GM12874 (cell line): ENCODE data around the gene DLGAP1.

Experiments
- CTCF ChIP-seq: IDR thresholded peaks from 2 replicates; pipeline ENCODE4 v1.5.1; 2011; ENCODE audit warnings: low read depth, mild to moderate bottlenecking, control low read depth, low read length, moderate library complexity; ENCODE audit not compliant: insufficient read depth

Gene DLGAP1

GRCh38 chr18:3480827-3481573 is 974.1 kb downstream of the DLGAP1 start:
- no peak for TF ChIP-seq CTCF

DNA sequence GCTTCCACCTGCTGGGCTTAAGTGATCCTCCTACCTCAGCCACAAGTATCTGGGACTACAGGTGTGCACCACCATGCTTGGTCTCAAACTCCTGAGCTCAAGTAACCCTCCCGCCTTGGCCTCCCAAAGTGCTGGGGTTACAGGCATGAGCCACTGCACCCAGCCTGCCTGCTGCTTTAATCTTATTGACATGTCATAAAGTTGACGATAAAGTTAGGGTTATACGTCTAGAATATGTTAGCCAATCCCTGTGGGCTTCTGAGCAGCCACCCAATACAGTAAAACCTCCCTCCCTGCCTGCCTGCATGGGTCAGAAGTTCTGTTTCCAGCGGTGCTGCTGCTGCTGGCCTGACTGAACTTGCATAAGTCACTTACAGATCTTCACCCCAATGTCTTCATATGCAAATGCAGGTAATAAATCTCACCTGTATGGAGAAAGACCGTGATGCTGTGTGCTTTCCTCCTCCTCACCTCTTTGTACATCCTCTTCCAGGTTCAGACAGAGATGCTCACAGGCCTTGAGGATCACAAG is 975.1 kb downstream of the DLGAP1 start:
- no peak for TF ChIP-seq CTCF

DNA sequence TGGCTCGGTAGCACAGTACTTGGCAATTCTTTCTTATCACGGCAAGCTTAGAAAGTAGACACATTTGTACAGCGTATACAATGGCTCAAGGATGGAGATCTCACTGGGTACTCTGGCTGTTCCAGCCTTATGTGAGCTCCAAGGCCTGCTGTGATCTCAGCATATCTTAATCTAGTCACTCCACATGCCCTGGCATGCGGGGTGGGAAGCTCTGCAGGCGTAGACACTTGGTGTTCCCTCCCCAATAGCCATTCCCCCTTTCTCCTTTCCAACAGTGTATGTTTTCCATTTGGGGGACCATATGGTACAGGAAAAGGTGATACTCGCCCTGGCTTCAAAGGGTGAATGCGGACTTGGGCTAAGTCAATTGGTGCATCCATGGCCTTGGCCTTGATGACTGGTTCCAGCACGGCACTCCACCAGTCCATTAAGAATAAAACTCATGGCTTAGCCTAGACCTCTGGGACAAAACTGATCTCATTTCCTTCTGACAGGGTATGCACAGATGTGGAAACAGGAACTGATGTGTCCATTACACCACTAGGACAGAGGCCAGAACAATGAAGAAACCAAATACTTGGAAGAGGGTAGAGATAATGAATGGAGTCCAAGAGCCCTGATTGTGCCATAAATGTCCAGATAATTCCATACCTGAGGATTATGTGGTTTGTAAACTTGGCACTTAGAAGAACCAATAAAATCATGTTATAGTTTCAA is 976.7 kb downstream of the DLGAP1 start:
- TF ChIP-seq CTCF: no peak

DNA sequence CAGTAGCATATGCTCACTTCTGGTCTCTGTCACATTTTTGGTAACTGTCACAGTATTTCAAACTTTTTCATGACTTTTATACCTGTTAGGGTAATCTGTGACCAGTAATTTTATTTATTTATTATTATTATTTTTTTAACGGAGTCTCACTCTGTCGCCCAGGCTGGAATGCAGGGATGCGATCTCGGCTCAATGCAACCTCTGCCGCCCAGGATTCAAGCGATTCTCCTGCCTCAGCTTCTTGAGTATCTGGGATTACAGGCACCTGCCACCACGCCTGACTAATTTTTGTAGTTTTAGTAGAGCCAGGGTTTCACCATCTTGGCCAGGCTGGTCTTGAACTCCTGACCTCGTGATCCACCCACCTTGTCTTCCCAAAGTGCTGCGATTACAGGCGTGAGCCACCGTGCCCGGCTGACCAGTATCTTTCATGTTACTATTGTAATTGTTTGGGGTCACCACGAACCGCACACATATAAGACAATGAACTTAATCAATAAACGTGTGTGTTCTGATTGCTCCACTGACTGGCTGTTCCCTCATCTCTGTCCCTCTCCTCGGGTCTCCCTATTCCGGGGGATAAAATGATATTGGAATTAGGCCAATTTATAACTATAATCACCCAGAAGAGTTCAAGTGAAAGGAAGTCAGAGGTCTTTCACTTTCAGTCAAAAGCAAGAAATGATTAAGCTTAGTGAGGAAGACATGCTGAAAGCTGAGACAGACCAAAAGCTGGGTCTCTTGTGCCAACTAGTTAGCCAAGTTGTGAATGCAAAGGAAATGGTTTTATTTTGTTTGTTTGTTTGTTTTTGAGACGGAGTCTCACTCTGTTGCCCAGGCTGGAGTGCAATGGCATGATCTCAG is 982.2 kb downstream of the DLGAP1 start:
- TF ChIP-seq CTCF: no peak

DNA sequence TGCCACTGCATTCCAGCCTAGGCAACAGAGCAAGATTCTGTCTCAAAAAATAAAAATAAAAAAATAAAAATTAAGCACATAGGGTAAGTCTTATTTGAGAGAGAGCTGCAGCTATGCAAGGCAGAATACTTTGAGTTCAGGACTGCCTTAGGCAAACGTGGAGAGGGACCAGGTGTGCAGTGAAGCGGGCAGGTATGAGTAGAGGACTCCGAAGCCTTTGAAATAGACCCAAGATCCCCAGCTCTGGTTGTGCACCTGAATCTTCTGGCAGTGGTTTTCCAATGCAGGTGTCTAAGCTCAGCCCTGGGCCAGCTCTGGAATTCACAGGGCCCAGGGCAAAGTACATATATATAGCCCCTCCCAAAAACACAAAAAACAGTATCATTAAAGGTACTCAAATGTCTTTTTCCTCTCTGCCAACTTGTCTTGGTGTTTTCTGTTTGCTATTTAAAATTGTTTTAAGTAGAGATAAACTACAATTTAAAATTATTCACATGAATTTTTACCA is 983.9 kb downstream of the DLGAP1 start:
- TF ChIP-seq CTCF: no peak

DNA sequence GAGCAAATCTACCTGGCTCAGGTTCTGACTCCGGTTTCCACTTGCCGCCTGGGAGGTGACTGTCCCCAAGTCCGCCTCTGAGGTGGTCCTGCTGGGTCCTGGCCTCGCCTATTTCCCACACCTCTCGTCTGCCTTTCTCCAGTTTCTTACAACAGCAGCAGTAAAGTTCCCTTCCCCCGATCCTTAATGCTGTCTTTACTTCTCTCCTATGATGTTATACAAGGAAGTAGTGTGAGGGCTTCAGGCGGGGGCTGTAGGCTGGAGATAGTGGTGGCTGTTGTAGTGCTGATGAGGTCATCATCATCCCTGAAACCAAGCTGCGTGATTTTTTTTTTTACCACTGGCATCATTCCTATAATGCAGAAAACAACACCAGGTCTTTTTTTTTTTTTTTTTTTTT is 986.3 kb downstream of the DLGAP1 start:
- no peak for TF ChIP-seq CTCF
